ENCODE measurements around the gene DBX1. TPM values are rescaled to one million over a fixed set of nuclear protein-coding genes. Genes with fewer than 3 reads are reported as not detected.
"Not testable (repeated sequence)": the region's sequence is repeated elsewhere in the genome, so short reads cannot be mapped to it uniquely, and the experiment has no call there.

The DBX1 gene
- total RNA-seq, 1 experiment from 2014 or later = not detected

- peak; percentile 42 for DNase-seq (ENCODE audit: low read depth)
These were observed 1.9 kb upstream of the DBX1 start for GRCh38 chr11:20161923-20162744.

GRCh38 chr11:20161230-20161918 is 1.1 kb upstream of the DBX1 start:
- peak; percentile 65 for DNase-seq (ENCODE audit: low read depth)

GRCh38 chr11:20159466-20160381 is 551 bp downstream of the DBX1 start:
- DNase-seq (ENCODE audit: low read depth) = no peak

- DNase-seq (ENCODE audit: low read depth) = peak; percentile 77
These were observed 1.5 kb downstream of the DBX1 start for GRCh38 chr11:20158597-20159257.

- DNase-seq (ENCODE audit: low read depth) = no peak
These were observed 2.5 kb downstream of the DBX1 start for GRCh38 chr11:20157728-20158127.

- DNase-seq (ENCODE audit: low read depth) = no peak
These were observed 3.2 kb downstream of the DBX1 start for GRCh38 chr11:20156876-20157613.

- DNase-seq (ENCODE audit: low read depth) = peak; percentile 26
These were observed 3.9 kb downstream of the DBX1 start for GRCh38 chr11:20156280-20156875.

GRCh38 chr11:20155683-20156279 is 4.5 kb downstream of the DBX1 start:
- no peak for DNase-seq (ENCODE audit: low read depth)

GRCh38 chr11:20154381-20154780 is 5.9 kb downstream of the DBX1 start:
- peak; percentile 45 for DNase-seq (ENCODE audit: low read depth)

GRCh38 chr11:20138707-20139106 is 21.6 kb downstream of the DBX1 start:
- DNase-seq (ENCODE audit: low read depth) = no peak

- no peak for DNase-seq (ENCODE audit: low read depth)
These were observed 22.6 kb downstream of the DBX1 start for GRCh38 chr11:20137637-20138036.

GRCh38 chr11:20134991-20135736 is 25.1 kb downstream of the DBX1 start:
- DNase-seq (ENCODE audit: low read depth) = no peak

- no peak for DNase-seq (ENCODE audit: low read depth)
These were observed 27.6 kb downstream of the DBX1 start for GRCh38 chr11:20132667-20133039.

GRCh38 chr11:20131788-20132666 is 28.2 kb downstream of the DBX1 start:
- peak; percentile 66 for DNase-seq (ENCODE audit: low read depth)

- no peak for DNase-seq (ENCODE audit: low read depth)
These were observed 30.6 kb downstream of the DBX1 start for GRCh38 chr11:20129665-20130064.

GRCh38 chr11:20128528-20128825 is 31.8 kb downstream of the DBX1 start:
- DNase-seq (ENCODE audit: low read depth) = not testable (repeated sequence)

- peak; percentile 77 for DNase-seq (ENCODE audit: low read depth)
These were observed 32.4 kb downstream of the DBX1 start for GRCh38 chr11:20127671-20128527.
